Measurements from ENCODE around the gene GSK3B. TPM values are rescaled to one million over a fixed set of nuclear protein-coding genes. Genes with fewer than 3 reads are reported as not detected.

Gene GSK3B
- total RNA-seq, 2 experiments from 2014 or later: 38.3 to 39.5 TPM

- Mint-ChIP-seq H3K36me3 (ENCODE audit: low read depth) (no peaks in the 10 kb centered on the region), H3K27me3 (no peaks in the 10 kb centered on the region), H3K4me3 (no peak overlapping the region), H3K4me1 (no peaks in the 10 kb centered on the region), H3K9me3 (no peaks in the 10 kb centered on the region), H3K27ac (no peak overlapping the region)
- DNase-seq: no peak
- CTCF ChIA-PET: no interaction called here
- POLR2A ChIA-PET: no interaction called here
These were observed 275.3 kb downstream of the GSK3B start for GRCh38 chr3:119818937-119819336.

- Mint-ChIP-seq H3K27me3 (no peaks in the 10 kb centered on the region), H3K4me1 (no peaks in the 10 kb centered on the region), H3K27ac (no peak overlapping the region), H3K9me3 (no peaks in the 10 kb centered on the region), H3K36me3 (ENCODE audit: low read depth) (no peaks in the 10 kb centered on the region), H3K4me3 (no peak overlapping the region)
- ChIA-PET CTCF (interaction anchor here (1.3 kb wide), 1 partner anchor 9 kb away, joined by 3 read pairs; no protein-coding TSS in a partner anchor), POLR2A (no interaction called here)
- DNase-seq: no peak
These were observed 276.5 kb downstream of the GSK3B start for GRCh38 chr3:119817583-119818363.

GRCh38 chr3:119817071-119817470 lies 277.2 kb downstream of the GSK3B start:
- Mint-ChIP-seq H3K4me1 (no peaks in the 10 kb centered on the region), H3K27ac (no peak overlapping the region), H3K4me3 (no peak overlapping the region), H3K36me3 (ENCODE audit: low read depth) (no peaks in the 10 kb centered on the region), H3K27me3 (no peaks in the 10 kb centered on the region), H3K9me3 (no peaks in the 10 kb centered on the region)
- DNase-seq: no peak
- ChIA-PET POLR2A (no interaction called here), CTCF (interaction anchor here (1.0 kb wide), 1 partner anchor 24 kb away, joined by 3 read pairs; no protein-coding TSS in a partner anchor)

DNA sequence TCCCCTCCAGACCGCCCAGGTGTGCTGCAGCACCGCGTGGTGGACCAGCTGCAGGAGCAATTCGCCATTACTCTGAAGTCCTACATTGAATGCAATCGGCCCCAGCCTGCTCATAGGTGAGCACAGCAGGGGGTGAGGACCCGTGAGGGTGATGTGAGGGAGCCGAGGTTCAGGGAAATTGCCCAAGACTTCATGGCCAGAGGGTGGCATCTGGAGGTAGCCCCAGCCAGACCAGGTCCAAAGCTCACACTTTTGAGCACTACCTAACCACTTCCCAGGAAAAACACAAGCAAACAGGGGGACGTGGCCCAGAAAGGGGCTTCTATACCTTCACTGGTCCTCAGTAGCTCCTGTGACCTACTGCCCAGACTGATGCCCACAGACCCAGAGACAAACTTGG lies 278.5 kb downstream of the GSK3B start:
- H3K4me1 Mint-ChIP-seq: peaks cover 2% of the 10 kb centered on the region
- H3K9me3 Mint-ChIP-seq: no peaks in the 10 kb centered on the region
- no peak for DNase-seq
- H3K4me3 Mint-ChIP-seq: no peak overlapping the region
- ChIA-PET CTCF (interaction anchor here (0.7 to 0.9 kb wide), 2 partner anchors 9 to 24 kb away, joined by 3 read pairs; no protein-coding TSS in a partner anchor), POLR2A (no interaction called here)
- no peaks in the 10 kb centered on the region for H3K27me3 Mint-ChIP-seq
- H3K36me3 Mint-ChIP-seq (ENCODE audit: low read depth): no peaks in the 10 kb centered on the region
- H3K27ac Mint-ChIP-seq: no peak overlapping the region

- Mint-ChIP-seq H3K4me3 (no peak overlapping the region), H3K4me1 (peaks cover 12% of the 10 kb centered on the region), H3K27me3 (no peaks in the 10 kb centered on the region), H3K9me3 (no peaks in the 10 kb centered on the region), H3K27ac (no peak overlapping the region), H3K36me3 (ENCODE audit: low read depth) (no peaks in the 10 kb centered on the region)
- ChIA-PET CTCF (interaction anchor here (1.1 kb wide), 1 partner anchor 111 kb away, joined by 4 read pairs; no protein-coding TSS in a partner anchor), POLR2A (no interaction called here)
- DNase-seq: no peak
These were observed 281.7 kb downstream of the GSK3B start for GRCh38 chr3:119812491-119813058.

DNA sequence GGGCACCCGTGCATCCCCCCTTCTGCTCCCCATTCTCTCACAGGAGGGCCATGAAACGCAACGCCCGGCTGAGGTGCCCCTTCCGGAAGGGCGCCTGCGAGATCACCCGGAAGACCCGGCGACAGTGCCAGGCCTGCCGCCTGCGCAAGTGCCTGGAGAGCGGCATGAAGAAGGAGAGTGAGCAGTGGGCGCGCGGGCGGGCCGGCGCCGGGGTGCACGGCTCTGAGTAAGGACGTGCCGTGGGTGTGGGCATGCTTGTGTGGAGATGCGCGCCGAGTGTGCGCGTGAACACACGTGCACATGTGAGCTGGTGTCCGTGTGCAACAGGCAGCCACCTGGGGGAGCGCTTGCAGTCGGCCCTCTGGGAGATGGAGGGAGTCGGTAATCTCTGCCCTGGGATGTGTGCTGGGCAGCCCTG lies 284.2 kb downstream of the GSK3B start:
- peaks cover 12% of the 10 kb centered on the region for H3K4me1 Mint-ChIP-seq
- DNase-seq: peak; percentile 50
- peak overlapping the region; percentile 84 for H3K27ac Mint-ChIP-seq
- ChIA-PET CTCF (interaction anchor here (0.7 to 1.3 kb wide), 2 partner anchors 21 to 23 kb away, joined by 3 read pairs; no protein-coding TSS in a partner anchor), POLR2A (no interaction called here)
- H3K9me3 Mint-ChIP-seq: no peaks in the 10 kb centered on the region
- no peaks in the 10 kb centered on the region for H3K36me3 Mint-ChIP-seq (ENCODE audit: low read depth)
- peak overlapping the region; percentile 62 for H3K4me3 Mint-ChIP-seq
- H3K27me3 Mint-ChIP-seq: peaks cover 6% of the 10 kb centered on the region

DNA sequence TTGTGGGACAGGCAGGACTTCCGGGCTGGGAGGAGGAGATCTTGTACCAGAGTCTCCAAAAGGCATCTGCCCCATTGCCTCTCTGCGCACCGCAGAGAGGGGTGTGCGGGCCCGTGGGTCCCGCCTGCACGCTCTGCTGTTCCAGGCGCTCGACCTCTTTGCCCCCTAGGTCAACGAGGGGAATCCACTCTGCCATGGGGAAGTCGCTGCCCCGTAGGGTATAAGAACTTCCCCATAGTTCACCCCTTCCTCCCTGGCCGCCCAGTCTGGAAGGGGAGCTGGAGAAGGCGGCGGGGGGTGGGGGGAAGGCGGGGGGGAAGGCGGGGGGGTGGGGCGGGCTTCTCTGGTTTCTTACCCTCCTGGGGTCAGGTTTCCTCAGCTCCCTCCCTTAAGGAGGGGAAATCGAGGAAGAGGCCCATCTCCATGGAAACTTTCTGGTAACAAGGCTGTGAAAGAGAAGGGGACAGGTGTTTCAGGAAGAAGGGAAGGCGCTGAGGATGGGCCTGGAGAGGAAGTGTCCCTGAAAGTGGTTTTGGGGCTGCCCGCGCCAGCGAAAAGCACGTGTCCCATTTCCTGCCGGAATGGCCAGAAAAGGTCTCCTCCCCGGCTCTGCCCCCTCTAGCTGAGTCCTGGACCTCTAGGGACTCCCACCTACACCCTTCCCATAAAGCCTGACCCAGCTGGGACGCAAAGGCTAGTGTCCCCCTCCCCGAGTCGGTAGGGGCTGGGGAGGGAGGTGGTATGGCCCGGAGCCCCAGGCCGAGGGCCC lies 284.8 kb downstream of the GSK3B start:
- H3K36me3 Mint-ChIP-seq (ENCODE audit: low read depth): no peaks in the 10 kb centered on the region
- DNase-seq: no peak
- H3K27ac Mint-ChIP-seq: peak overlapping the region; percentile 84
- ChIA-PET CTCF (interaction anchor here (1.0 to 1.3 kb wide), 2 partner anchors 18 to 20 kb away, joined by 3 read pairs; no protein-coding TSS in a partner anchor), POLR2A (no interaction called here)
- H3K9me3 Mint-ChIP-seq: no peaks in the 10 kb centered on the region
- H3K27me3 Mint-ChIP-seq: peaks cover 6% of the 10 kb centered on the region
- peaks cover 12% of the 10 kb centered on the region for H3K4me1 Mint-ChIP-seq
- H3K4me3 Mint-ChIP-seq: no peak overlapping the region

DNA sequence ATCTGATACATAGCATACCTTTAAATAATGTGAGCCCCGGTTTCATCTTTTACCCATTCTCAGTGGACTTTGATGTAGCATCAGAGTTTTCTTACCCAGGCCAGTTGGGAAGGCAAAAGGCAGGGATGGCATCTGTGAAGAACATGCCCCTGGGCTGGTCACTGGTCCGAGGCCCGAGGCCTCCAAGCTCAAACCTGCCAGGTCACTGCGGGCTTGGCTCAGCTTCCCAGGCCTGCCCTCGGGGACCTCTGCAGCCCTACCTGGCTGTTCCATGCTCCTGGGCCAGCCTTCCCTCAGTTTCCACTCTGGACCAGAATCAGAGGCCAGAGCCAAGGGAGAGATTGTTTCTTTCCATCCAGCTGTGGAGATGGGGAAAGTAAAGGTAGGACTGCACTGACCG lies 285.4 kb downstream of the GSK3B start:
- ChIA-PET POLR2A (no interaction called here), CTCF (interaction anchor here (1.0 kb wide), 1 partner anchor 17 kb away, joined by 3 read pairs; no protein-coding TSS in a partner anchor)
- no peak for DNase-seq
- Mint-ChIP-seq H3K4me3 (no peak overlapping the region), H3K4me1 (peaks cover 12% of the 10 kb centered on the region), H3K9me3 (no peaks in the 10 kb centered on the region), H3K36me3 (ENCODE audit: low read depth) (no peaks in the 10 kb centered on the region), H3K27me3 (peaks cover 6% of the 10 kb centered on the region), H3K27ac (peak overlapping the region; percentile 57)

GRCh38 chr3:119808244-119808643 lies 286.0 kb downstream of the GSK3B start:
- ChIA-PET CTCF (interaction anchor here (0.6 to 1.1 kb wide), 4 partner anchors 17 to 561 kb away, joined by 3 to 4 read pairs (median 3); partner anchors contain the start of gene GSK3B), POLR2A (no interaction called here)
- no peaks in the 10 kb centered on the region for H3K9me3 Mint-ChIP-seq
- no peak overlapping the region for H3K27ac Mint-ChIP-seq
- H3K27me3 Mint-ChIP-seq: peaks cover 6% of the 10 kb centered on the region
- peaks cover 12% of the 10 kb centered on the region for H3K4me1 Mint-ChIP-seq
- no peaks in the 10 kb centered on the region for H3K36me3 Mint-ChIP-seq (ENCODE audit: low read depth)
- DNase-seq: no peak
- H3K4me3 Mint-ChIP-seq: no peak overlapping the region

- no peak overlapping the region for H3K27ac Mint-ChIP-seq
- no peaks in the 10 kb centered on the region for H3K36me3 Mint-ChIP-seq (ENCODE audit: low read depth)
- peaks cover 15% of the 10 kb centered on the region for H3K27me3 Mint-ChIP-seq
- ChIA-PET CTCF (interaction anchor here (1.2 kb wide), 1 partner anchor 13 kb away, joined by 3 read pairs; no protein-coding TSS in a partner anchor), POLR2A (no interaction called here)
- H3K9me3 Mint-ChIP-seq: no peaks in the 10 kb centered on the region
- no peaks in the 10 kb centered on the region for H3K4me1 Mint-ChIP-seq
- DNase-seq: no peak
- H3K4me3 Mint-ChIP-seq: no peak overlapping the region
These were observed 293.4 kb downstream of the GSK3B start for GRCh38 chr3:119800844-119801243.

GRCh38 chr3:119796785-119797184 lies 297.5 kb downstream of the GSK3B start:
- Mint-ChIP-seq H3K27ac (no peak overlapping the region), H3K4me1 (no peaks in the 10 kb centered on the region), H3K4me3 (no peak overlapping the region), H3K36me3 (ENCODE audit: low read depth) (no peaks in the 10 kb centered on the region), H3K9me3 (no peaks in the 10 kb centered on the region), H3K27me3 (peaks cover 16% of the 10 kb centered on the region)
- POLR2A ChIA-PET: no interaction called here
- CTCF ChIA-PET: no interaction called here
- DNase-seq: no peak

GRCh38 chr3:119796368-119796767 lies 297.9 kb downstream of the GSK3B start:
- no peak overlapping the region for H3K4me3 Mint-ChIP-seq
- no peaks in the 10 kb centered on the region for H3K36me3 Mint-ChIP-seq (ENCODE audit: low read depth)
- no peaks in the 10 kb centered on the region for H3K4me1 Mint-ChIP-seq
- no peaks in the 10 kb centered on the region for H3K9me3 Mint-ChIP-seq
- POLR2A ChIA-PET: no interaction called here
- no peak overlapping the region for H3K27ac Mint-ChIP-seq
- peaks cover 16% of the 10 kb centered on the region for H3K27me3 Mint-ChIP-seq
- CTCF ChIA-PET: no interaction called here
- DNase-seq: no peak

GRCh38 chr3:119795849-119796248 lies 298.4 kb downstream of the GSK3B start:
- H3K4me1 Mint-ChIP-seq: no peaks in the 10 kb centered on the region
- no peak overlapping the region for H3K4me3 Mint-ChIP-seq
- H3K9me3 Mint-ChIP-seq: no peaks in the 10 kb centered on the region
- ChIA-PET CTCF (no interaction called here), POLR2A (no interaction called here)
- H3K27me3 Mint-ChIP-seq: peaks cover 16% of the 10 kb centered on the region
- no peak for DNase-seq
- no peak overlapping the region for H3K27ac Mint-ChIP-seq
- no peaks in the 10 kb centered on the region for H3K36me3 Mint-ChIP-seq (ENCODE audit: low read depth)
